ENCODE data around the gene SRPX. TPM values are rescaled to one million over a fixed set of nuclear protein-coding genes. Genes with fewer than 3 reads are reported as not detected.

SRPX gene
- total RNA-seq, 4 donors from 2014 or later: 64.0 to 165 (median 135) TPM

DNA sequence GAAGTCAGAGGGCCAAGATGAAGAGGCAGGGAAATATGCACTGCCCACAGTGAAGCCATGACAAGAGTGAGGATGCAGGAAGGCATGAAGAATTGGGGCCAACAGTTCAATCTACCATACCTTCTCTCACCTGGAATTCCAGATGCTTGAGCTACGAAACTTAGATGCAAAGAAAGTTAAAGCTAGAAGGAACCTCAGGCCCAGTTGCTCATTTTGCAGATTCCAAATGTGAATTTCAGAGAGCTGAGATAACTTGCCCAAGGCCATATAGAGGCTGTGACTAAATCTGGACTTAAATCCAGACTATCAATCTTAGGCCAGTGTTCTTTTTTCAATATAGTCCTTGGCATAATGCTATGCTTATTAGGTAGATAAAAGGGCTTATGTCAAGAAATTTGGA is 92.7 kb downstream of the SRPX start:
- TF ChIP-seq, protein P1, sequence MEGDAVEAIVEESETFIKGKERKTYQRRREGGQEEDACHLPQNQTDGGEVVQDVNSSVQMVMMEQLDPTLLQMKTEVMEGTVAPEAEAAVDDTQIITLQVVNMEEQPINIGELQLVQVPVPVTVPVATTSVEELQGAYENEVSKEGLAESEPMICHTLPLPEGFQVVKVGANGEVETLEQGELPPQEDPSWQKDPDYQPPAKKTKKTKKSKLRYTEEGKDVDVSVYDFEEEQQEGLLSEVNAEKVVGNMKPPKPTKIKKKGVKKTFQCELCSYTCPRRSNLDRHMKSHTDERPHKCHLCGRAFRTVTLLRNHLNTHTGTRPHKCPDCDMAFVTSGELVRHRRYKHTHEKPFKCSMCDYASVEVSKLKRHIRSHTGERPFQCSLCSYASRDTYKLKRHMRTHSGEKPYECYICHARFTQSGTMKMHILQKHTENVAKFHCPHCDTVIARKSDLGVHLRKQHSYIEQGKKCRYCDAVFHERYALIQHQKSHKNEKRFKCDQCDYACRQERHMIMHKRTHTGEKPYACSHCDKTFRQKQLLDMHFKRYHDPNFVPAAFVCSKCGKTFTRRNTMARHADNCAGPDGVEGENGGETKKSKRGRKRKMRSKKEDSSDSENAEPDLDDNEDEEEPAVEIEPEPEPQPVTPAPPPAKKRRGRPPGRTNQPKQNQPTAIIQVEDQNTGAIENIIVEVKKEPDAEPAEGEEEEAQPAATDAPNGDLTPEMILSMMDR (IDR thresholded peaks at IDR 0.05): no peak
- TF ChIP-seq EP300 (IDR thresholded peaks at IDR 0.05): no peak
- no peak for TF ChIP-seq POLR2A (IDR thresholded peaks at IDR 0.05)

DNA sequence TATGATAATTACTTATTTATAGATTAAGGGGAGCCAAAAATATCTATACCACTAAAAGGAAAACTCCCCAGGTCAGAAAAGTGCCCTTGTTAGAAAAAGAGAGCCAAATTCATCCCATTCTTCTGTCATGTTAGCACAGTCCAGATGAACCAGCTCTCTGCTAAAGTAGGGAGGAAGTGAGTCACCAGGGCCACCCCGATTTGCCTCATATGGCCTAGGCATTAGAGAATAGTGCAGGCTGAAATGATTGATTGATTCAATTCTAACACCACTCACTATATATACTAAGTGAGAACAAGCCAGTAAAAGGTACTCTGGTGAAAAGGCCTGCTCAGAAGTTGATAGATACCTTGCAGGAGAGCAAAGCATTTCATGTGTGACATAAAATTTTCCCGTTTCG is 94.5 kb downstream of the SRPX start:
- 80 to 85% methylated on average over 3 of the region's 3 CpGs for WGBS, 2 donors
- Histone ChIP-seq H3K4me1 (no peaks in the 10 kb centered on the region), H3K27me3 (no peaks in the 10 kb centered on the region), H3K36me3 (no peaks in the 10 kb centered on the region), H3K4me3 (no peak overlapping the region), H3K27ac (no peak overlapping the region), H3K9me3 (no peaks in the 10 kb centered on the region)
- DNase-seq (ENCODE audit: low spot score in 2 of 2): no peak
- TF ChIP-seq, protein P1 (IDR thresholded peaks at IDR 0.05): no peak
- TF ChIP-seq EP300 (IDR thresholded peaks at IDR 0.05) (no peak), POLR2A (IDR thresholded peaks at IDR 0.05) (no peak)

More for the DNA sequence above, 92.7 kb downstream of the SRPX start:
- Histone ChIP-seq H3K27me3 (no peaks in the 10 kb centered on the region), H3K9me3 (no peaks in the 10 kb centered on the region), H3K4me3 (no peak overlapping the region), H3K36me3 (no peaks in the 10 kb centered on the region), H3K27ac (no peak overlapping the region), H3K4me1 (no peaks in the 10 kb centered on the region)
- 78 to 95% methylated on average over 1 of the region's 1 CpG for WGBS, 2 donors
- DNase-seq (ENCODE audit: low spot score in 2 of 2): no peak

DNA sequence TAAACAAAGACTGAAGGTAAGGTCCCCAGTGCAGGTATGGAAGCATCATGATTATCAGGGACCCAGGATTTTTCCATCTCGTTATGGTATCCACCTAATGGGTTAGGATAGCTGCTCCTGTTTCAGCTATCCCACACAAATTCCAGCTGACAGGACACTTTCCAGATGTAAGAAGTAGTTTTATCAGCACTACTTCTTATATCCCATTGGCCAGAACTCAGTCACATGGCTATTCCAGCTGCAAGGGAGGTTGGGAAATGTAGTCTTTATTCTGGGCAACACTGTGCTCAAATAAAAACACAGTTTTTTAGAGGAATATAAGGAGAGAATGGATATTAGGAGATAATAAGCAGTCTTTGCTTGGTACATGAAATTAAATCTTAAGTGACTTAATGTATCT is 96.7 kb downstream of the SRPX start:
- Histone ChIP-seq H3K4me1 (no peaks in the 10 kb centered on the region), H3K9me3 (no peaks in the 10 kb centered on the region), H3K27ac (no peak overlapping the region), H3K36me3 (no peaks in the 10 kb centered on the region), H3K4me3 (no peak overlapping the region), H3K27me3 (no peaks in the 10 kb centered on the region)
- 53 to 62% methylated on average over 1 of the region's 1 CpG for WGBS, 2 donors
- DNase-seq (ENCODE audit: low spot score in 2 of 2): no peak
- TF ChIP-seq, protein P1 (IDR thresholded peaks at IDR 0.05): no peak
- TF ChIP-seq EP300 (IDR thresholded peaks at IDR 0.05) (no peak), POLR2A (IDR thresholded peaks at IDR 0.05) (no peak)

DNA sequence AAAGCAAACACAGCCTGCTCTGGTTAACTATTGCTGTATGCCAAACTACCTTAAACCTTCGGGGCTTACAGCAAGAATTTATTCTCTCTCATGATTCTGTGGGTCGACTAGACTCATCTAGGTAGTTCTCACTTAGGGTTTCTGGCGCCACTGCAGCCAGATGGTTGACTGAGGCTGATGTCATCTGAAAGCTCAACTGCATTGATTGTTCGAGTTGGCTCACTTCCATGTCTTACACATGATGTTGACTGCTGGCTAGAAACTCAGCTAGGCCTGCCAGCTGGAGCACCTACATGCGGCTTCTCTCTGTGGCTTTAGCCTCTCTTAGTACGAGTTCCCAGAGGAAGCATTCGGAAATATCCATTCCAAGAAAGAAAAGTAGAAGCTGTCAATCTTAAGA is 103.2 kb downstream of the SRPX start:
- no peak for DNase-seq (ENCODE audit: low spot score in 2 of 2)
- Histone ChIP-seq H3K27ac (no peak overlapping the region), H3K4me1 (no peaks in the 10 kb centered on the region), H3K4me3 (no peak overlapping the region), H3K9me3 (no peaks in the 10 kb centered on the region), H3K36me3 (no peaks in the 10 kb centered on the region), H3K27me3 (no peaks in the 10 kb centered on the region)
- WGBS, 2 donors: 71 to 79% methylated on average over 7 of the region's 7 CpGs
- TF ChIP-seq, protein P1 (IDR thresholded peaks at IDR 0.05): no peak
- no peak for TF ChIP-seq POLR2A (IDR thresholded peaks at IDR 0.05)
- TF ChIP-seq EP300 (IDR thresholded peaks at IDR 0.05): no peak

DNA sequence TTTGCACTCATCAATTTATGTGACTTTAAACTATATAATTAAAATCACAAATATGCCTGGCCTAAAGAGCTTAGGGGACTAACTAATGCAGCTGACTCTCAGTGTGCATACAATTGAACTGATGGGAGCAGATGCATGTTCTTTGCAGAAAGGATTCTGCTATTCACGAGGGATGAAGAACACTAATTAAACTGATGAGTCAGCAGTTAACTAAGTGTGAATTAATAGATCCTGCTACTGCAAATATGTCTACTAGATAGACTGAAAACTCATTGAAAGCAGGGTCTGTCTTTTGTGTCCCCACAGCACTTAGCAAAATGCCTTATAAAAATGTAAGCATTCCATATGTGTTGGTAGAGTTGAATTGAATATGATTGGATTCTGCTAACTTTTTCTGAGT is 104.0 kb downstream of the SRPX start:
- no peak for DNase-seq (ENCODE audit: low spot score in 2 of 2)
- Histone ChIP-seq H3K9me3 (no peaks in the 10 kb centered on the region), H3K4me3 (no peak overlapping the region), H3K27ac (no peak overlapping the region), H3K36me3 (no peaks in the 10 kb centered on the region), H3K27me3 (no peaks in the 10 kb centered on the region), H3K4me1 (no peaks in the 10 kb centered on the region)
- WGBS, 2 donors: 60 to 64% methylated on average over 1 of the region's 1 CpG
- TF ChIP-seq EP300 (IDR thresholded peaks at IDR 0.05) (no peak), POLR2A (IDR thresholded peaks at IDR 0.05) (no peak)
- TF ChIP-seq, protein P1 (IDR thresholded peaks at IDR 0.05): no peak

Measured in tibial nerve (tissue), 4 donors.